NCI-H460 (cell line): Measurements from ENCODE around the gene ST3GAL4. TPM values are rescaled to one million over a fixed set of nuclear protein-coding genes. Genes with fewer than 3 reads are reported as not detected.

Experiments used
- DNase-seq: peaks from one replicate; pipeline ENCODE4 v3.0.0-alpha.2; 2016; ENCODE audit warnings: low read depth; ENCODE audit errors: extremely low read depth
- total RNA-seq: library from RNA; depleted of rRNA; stranded (reverse); fragments of >200 nt; shearing (Covaris generic); gene quantifications from 2 replicates; pipeline ENCODE4 v1.2.3, GENCODE V29; 2014

ST3GAL4 gene
- total RNA-seq, 1 experiment from 2014 or later, result 31.3 TPM

GRCh38 chr11:126329644-126330211 is 25.8 kb upstream of the ST3GAL4 start:
- DNase-seq, result no peak

- DNase-seq, result no peak
Observed at GRCh38 chr11:126331286-126331685, 24.2 kb upstream of the ST3GAL4 start.

- DNase-seq, result no peak
Observed at GRCh38 chr11:126332221-126332711, 23.2 kb upstream of the ST3GAL4 start.

DNA sequence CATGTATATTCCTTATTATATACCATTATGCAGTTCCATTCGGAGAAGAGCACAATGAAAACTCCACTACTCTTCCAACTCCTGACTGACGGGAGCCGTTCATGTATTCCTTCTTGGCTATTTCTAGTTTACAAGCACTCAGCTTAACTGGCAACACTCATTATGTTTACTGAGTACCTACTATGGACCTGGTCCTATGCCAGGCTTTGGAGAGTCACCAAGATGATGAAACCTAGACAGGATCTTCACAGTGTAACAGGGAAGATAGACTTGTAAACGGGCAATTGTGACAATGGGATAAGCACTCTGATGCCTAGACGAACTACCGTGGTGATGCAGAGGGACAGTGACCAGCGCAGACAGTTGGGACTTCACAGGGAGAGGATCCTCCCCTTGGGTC is 22.3 kb upstream of the ST3GAL4 start:
- no peak for DNase-seq

GRCh38 chr11:126334659-126335462 is 20.6 kb upstream of the ST3GAL4 start:
- DNase-seq, result no peak

DNA sequence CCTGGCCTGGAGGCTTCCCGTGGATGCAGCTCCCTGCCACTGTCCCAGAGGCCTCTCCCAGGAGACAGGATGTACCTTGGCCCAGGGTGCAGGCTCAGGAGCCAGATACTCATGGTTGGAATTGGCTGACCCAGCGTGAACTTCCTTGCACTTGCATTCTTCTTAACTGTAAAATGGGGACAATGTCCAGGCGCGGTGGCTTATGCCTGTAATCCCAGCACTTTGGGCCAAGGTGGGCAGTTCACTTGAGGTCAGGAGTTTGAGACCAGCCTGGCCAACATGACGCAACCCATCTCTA is 20.1 kb upstream of the ST3GAL4 start:
- no peak for DNase-seq

DNA sequence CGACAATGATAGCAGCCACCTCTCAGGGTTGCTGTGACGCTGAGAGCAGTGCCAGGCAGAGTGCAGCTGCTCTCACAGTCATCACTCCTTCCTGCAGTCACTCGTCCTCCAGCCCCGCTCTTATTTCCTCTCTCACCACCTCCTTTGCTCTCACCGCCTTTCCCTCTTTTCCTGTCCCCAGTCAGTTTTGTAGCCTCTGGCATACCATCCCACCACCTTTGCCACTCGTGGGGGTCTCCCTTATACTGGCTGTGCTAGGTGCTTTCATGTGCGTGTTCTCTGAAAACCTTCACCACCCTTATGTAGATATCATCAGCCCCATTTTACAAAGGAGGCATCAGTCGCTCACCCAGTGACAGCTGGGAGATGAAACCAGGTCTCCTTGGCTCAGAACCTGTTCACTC is 19.3 kb upstream of the ST3GAL4 start:
- DNase-seq, result no peak

- no peak for DNase-seq
Observed at GRCh38 chr11:126336671-126337101, 18.8 kb upstream of the ST3GAL4 start.

DNA sequence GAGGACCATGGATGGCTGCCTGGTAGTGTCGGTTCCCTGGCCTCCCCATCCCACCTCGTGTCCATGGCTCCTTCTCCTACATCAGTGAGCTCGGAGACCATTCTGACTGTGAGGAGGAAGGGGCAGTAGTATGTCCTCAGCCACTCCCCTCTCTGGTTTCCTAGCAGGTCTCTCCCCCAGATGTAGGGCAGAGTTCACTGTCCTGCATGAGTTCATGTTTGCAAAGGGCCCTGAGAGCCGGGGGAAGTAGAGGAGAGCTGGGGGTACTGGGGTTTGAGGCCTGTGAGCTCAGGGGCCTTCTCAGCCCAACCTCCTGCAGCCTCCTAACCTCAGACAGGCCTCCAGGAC is 18.4 kb upstream of the ST3GAL4 start:
- no peak for DNase-seq

DNA sequence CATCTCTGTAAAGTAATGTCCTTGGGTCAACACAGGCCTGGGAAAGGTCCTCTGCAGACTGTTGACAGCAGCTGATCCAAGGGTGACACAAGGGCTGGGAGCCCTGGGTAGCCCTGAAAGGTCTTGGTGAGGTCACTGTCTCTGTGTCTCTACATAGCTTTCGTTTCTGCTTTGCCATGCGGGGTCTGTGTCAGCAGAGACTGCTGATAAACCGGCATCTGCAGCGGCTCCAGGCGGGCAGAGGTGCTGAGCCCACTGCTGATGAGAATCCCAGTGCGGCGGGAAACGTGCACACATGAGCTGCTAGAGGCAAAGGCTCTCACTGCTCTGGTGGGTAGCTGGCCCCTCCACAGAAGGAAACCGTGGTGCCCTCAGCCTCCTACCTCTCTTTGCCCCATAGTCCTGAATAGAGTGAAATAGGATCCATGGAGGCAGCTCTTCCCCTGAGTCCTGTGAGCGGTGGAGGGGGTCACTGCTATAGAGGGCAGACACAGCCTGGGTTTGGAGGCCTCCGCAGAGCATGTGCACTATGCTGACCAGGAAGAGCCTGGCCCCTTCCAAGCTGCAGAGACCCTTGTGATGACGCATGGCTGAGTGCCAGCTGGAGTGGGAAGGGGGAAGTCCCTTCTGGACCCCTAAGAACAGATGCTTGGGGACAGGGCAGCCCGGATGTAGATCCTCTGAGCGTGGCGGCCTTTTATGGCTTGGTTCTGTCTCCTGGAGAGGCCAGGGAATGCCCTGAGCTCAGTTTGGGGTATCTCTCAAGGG is 17.8 kb upstream of the ST3GAL4 start:
- DNase-seq, result no peak

DNA sequence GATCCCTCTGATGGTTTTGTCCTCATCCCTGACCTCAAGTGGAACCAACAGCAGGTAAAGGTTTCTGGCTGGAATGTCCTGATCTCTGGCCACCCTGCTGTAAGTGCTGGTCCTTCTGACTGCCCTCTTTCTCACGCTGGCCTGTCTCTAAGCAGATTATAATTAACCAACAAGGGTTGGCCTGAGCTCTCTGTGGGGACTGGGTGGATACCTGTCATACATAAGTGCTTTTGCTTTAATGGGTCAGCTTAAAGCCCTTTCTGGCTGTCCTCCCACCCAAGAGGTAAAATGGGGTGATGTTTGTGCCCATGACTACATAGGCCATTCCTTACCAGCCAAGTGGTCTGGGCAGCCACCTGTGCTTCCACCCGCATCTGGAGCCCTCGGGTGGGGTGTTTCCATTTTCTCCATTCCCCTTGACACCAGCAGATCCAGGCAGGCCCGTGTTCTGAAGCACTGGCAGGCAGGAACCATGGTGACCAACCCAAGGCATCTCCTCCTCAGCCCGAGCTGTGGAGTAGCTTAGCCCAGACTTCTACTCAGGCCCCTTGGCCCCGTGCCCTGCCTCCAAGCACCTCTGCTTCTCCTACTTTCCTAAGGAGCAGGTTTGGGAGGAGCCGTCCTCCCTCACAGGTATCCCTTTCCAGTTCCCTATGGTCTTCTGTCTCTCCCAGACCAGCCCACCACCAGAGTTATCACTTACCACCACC is 17.0 kb upstream of the ST3GAL4 start:
- no peak for DNase-seq

GRCh38 chr11:126339073-126339862 is 16.2 kb upstream of the ST3GAL4 start:
- no peak for DNase-seq

DNA sequence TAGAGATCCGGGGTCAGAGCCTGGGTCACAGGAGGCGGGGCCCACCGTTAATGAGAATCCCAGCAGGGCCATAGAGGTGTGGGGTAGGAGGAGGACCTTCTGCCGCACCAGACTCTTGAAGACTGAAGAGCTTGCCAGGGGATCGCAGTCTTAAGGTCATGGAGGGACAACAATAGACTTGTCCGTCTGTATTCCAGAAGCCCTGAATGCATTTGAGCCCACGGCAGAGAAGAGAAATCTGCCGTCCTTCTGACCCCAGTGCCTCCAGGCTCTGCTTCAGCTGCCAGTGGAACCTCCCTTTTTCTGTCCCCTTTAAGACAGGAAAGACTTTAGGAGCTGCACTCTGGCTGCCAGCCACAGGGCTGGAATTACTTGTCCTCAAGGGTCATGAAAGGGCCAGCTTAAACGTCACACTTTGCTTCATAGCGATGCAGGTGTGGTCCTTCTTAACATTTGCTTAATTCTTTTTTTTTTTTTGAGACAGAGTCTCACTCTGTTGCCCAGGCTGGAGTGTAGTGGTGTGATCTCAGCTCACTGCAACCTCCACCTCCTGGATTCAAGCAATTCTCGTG is 15.5 kb upstream of the ST3GAL4 start:
- no peak for DNase-seq

DNA sequence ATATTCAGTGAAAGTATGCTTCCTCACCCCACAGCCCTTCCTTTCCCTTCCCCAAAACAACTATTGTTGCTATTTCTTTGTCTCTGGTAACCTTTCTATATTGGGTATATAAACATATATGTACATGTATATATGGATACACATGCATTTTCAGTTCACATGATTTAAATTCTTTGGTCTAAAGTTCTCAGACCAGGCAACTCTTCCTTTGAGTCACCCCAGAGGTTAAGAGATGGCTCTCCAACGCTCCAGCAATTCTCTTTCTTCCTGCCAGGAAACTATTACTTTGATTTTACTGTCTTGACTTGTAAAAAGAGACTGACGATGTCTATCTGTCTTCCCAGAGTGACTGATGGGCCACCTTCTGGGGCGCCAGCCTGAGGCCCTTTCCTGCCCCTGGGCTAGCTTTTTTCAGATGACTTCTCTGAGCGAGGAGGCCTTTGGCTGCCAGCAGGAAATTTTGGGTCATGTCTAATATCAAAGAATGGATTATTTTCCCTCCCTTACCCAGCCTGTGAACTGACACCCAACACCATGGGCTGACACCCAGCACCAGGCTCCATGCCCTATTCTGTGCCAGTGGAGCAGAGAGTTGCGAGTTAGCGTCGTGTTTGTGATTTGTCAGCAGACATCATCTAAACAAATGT is 14.4 kb upstream of the ST3GAL4 start:
- DNase-seq, result no peak

- DNase-seq, result no peak
Observed at GRCh38 chr11:126341760-126342161, 13.7 kb upstream of the ST3GAL4 start.

DNA sequence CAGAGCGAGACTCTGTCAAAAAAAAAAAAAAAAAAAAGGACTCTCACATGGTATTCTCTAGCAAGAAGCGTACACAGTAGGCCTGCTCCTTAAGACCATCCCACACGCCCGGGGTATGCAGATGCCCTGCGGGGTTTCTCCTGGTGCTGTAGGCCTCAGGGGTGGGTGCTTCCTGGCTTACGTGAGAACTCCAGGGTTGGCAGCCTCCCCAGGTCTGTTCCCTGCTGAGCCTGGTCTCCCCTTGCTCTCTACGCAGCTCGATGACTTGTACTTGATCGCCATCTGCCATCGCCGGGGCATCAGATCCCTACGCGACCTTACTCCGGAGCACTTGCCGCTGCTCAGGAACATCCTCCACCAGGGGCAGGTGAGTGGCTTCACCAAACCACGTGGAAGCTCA is 12.4 kb upstream of the ST3GAL4 start:
- DNase-seq, result no peak

DNA sequence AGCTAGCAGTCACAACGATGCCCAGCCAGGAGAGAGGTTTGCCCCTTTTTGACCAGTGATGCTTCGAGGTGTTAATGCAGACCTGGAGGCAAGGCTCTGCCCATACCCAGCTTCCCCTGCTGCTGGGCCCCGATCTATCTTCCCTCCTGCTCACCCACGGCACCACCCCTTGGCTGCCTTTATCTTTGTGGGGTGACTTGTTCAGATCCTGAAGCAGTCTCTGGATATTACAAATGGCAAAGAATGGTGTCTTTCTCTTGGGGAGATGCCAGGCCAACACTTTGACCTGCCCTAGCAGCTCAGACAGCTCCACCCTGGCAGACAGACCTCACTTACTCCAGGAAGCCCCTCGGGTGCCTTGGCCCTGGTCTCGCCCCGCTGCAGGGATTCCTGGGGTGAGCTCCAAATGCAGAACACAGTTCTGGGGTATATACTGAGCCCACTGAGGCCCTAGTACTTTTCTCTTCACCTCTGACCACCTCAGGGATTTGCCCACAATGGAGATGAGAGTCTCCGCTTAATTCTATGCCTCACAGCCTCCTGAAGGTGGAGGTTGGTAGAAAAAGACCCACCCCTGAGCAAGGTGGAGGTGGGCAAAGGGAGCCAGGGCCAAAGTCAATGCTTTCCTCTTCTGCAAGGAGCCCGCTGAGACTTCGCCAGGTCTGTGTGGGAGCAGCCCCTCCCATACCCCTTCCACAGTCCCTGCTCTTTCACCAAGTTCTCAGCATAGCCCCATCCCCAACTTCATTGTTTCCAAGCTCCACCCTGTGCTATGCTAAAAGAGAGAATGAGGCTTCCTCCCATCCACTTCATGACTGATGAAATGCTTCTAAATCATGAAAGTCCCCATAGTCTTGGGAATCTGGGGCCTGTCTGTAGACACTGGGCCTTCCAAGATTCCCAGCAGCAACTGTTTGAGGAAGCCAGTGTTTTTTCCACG is 11.1 kb upstream of the ST3GAL4 start:
- DNase-seq, result no peak

DNA sequence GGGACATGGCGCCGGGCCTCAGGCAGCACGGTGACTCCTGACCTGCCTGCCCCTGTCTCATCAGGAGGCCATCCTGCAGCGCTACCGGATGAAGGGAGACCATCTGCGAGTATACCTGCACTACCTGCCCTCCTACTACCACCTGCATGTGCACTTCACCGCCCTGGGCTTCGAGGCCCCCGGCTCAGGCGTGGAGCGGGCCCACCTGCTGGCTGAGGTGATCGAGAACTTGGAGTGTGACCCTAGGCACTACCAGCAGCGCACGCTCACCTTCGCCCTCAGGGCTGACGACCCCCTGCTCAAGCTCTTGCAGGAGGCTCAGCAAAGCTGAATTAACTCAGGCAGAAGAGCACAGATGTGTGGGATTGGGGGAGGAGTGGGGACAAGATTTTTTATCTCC is 10.2 kb upstream of the ST3GAL4 start:
- no peak for DNase-seq
